Measurements from ENCODE around the gene MOG.

MOG gene

GRCh38 chr6:29702519-29703103 lies 45.7 kb downstream of the MOG start:
- no peak overlapping the region for H3K27ac ChIP-seq
- TF ChIP-seq CTCF (IDR thresholded peaks at IDR 0.05) (peak; percentile 52), ZFX (IDR thresholded peaks at IDR 0.05; ENCODE audit: borderline replicate concordance) (no peak)

DNA sequence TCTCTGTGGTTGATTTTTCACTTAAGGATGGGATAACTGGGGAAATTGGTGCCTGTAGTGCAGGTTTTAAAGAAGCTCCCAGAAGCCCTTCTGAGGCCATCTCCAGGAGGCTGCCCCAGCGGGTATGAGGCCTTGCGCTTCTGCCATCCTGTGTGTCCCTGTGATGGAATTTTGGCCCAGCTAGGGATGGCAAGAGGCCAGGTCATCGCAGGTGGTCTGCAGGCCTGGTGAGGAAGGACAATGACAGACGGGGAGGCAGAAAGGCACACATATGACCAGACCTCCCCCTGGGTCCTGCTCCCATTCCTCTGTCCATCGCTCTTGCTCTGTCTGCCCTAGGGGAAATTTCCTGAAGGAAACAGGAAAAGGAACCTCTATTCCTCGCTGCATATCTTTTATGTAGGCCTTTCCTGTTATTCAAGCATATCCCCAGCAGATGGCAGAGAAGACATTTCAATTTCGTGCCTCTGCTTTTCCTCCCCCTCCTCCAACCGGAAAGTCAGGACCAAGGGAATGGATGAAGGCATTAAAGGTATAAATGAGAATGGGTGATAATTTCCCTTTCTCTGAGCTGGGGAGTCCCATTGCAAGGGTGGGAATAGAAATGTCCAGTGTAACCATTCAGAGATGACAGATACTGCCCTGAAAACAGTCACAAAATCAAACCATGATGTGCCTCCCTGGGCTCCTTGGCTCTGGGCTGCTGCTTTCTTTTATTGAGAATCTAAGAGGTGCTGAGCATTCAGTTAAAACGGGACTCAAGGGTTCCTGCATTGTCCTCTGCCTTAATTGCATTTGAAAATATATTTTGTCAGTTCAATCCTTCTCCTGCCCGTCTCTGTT lies 48.7 kb downstream of the MOG start:
- no peak overlapping the region for H3K27ac ChIP-seq
- TF ChIP-seq ZFX (IDR thresholded peaks at IDR 0.05; ENCODE audit: borderline replicate concordance) (no peak), CTCF (IDR thresholded peaks at IDR 0.05) (peak; percentile 67)

- no peak overlapping the region for H3K27ac ChIP-seq
- TF ChIP-seq ZFX (IDR thresholded peaks at IDR 0.05; ENCODE audit: borderline replicate concordance) (no peak), CTCF (IDR thresholded peaks at IDR 0.05) (no peak)
Observed at GRCh38 chr6:29708432-29709179, 51.7 kb downstream of the MOG start.

GRCh38 chr6:29709188-29709587 lies 52.3 kb downstream of the MOG start:
- no peak overlapping the region for H3K27ac ChIP-seq
- TF ChIP-seq ZFX (IDR thresholded peaks at IDR 0.05; ENCODE audit: borderline replicate concordance) = no peak
- TF ChIP-seq CTCF (IDR thresholded peaks at IDR 0.05) = no peak

GRCh38 chr6:29710281-29710941 lies 53.5 kb downstream of the MOG start:
- H3K27ac ChIP-seq = no peak overlapping the region
- no peak for TF ChIP-seq CTCF (IDR thresholded peaks at IDR 0.05)
- no peak for TF ChIP-seq ZFX (IDR thresholded peaks at IDR 0.05; ENCODE audit: borderline replicate concordance)

DNA sequence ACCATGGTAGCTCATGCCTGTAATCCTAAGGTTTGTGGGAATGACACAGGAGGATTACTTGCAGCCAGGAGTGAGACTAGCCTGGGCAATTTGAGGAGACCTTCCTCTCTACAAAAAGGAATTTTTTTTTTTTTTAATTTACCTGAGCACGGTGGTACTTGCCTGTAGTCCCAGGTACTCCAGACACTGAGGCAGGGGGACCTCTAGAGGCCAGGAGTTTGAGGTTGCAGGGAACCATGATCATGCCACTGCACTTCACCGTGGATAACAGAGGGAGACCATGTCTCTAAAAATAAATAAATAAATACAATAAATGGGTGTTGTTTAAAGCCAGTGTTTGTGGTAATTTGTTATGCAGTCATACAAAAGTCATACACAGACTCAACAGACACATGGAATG lies 64.0 kb downstream of the MOG start:
- TF ChIP-seq ZFX (IDR thresholded peaks at IDR 0.05; ENCODE audit: borderline replicate concordance) = no peak
- peak; percentile 18; the same call in 1 of the 2 replicates for TF ChIP-seq CTCF (IDR thresholded peaks at IDR 0.05)
- H3K27ac ChIP-seq = no peak overlapping the region

All from 22Rv1 (cell line).